Glutamatergic neuron (in vitro differentiated cells): ENCODE data around the gene GRIK4. TPM values are rescaled to one million over a fixed set of nuclear protein-coding genes. Genes with fewer than 3 reads are reported as not detected.

Source experiments
- DNase-seq: peaks from one replicate; pipeline ENCODE4 v3.0.0; 2022
- H3K27ac Mint-ChIP-seq: one replicate; pipeline ENCODE4 v1.8.0; 2020; ENCODE audit warnings: mild to moderate bottlenecking, mixed read lengths, inconsistent platforms; ENCODE audit not compliant: unreplicated experiment
- H3K27me3 Mint-ChIP-seq: one replicate; pipeline ENCODE4 v1.8.0; 2020; ENCODE audit warnings: mild to moderate bottlenecking, moderate library complexity, mixed read lengths, inconsistent platforms; ENCODE audit not compliant: unreplicated experiment
- H3K36me3 Mint-ChIP-seq: one replicate; pipeline ENCODE4 v1.8.0; 2020; ENCODE audit warnings: mild to moderate bottlenecking, mixed read lengths, inconsistent platforms; ENCODE audit not compliant: unreplicated experiment
- H3K4me1 Mint-ChIP-seq: one replicate; pipeline ENCODE4 v1.8.0; 2020; ENCODE audit warnings: mild to moderate bottlenecking, low read depth, mixed read lengths, inconsistent platforms; ENCODE audit not compliant: unreplicated experiment
- H3K4me3 Mint-ChIP-seq: one replicate; pipeline ENCODE4 v1.8.0; 2020; ENCODE audit warnings: mild to moderate bottlenecking, mixed read lengths, inconsistent platforms; ENCODE audit not compliant: unreplicated experiment
- H3K9me3 Mint-ChIP-seq: one replicate; pipeline ENCODE4 v1.8.0; 2020; ENCODE audit warnings: mild to moderate bottlenecking, moderate library complexity, mixed read lengths, inconsistent platforms; ENCODE audit not compliant: unreplicated experiment
- total RNA-seq: library from RNA; stranded (reverse); fragmentation: NEBNext Ultra II Directional; extraction: Animal tissue kit (Norgen Biotek cat#: 25700); gene quantifications from one replicate; pipeline ENCODE4 v1.2.1, GENCODE V29; 2021; ENCODE audit not compliant: unreplicated experiment
- TF ChIP-seq, protein P1 (sequence below): fragments of 200-600 bp; sonication (generic); IDR thresholded peaks from one replicate; pipeline ENCODE4 v1.5.0; 2021; ENCODE audit not compliant: partially characterized antibody, unreplicated experiment

GRIK4 gene
- total RNA-seq, 1 donor from 2014 or later: 3.6 TPM

DNA sequence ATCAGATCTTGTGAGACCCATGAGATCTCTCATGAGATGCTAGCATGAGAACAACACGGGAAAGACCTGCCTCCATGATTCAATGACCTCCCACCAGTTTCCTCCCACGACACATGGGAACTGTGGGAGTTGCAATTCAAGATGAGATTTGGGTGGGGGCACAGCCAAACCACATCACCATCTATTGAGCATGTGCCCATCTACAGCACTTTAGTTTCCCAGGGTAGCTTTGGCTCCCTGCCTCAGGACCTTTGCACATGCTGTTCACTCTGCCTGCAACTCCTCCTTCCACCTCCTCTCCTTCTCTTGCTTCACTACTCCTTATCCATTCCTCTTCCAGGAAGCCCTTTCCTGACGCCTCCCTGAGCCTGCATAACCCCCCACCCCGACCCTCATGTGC lies 17.2 kb downstream of the GRIK4 start:
- H3K4me1 Mint-ChIP-seq: peaks cover 6% of the 10 kb centered on the region
- no peak overlapping the region for H3K4me3 Mint-ChIP-seq
- H3K36me3 Mint-ChIP-seq: no peaks in the 10 kb centered on the region
- H3K9me3 Mint-ChIP-seq: peaks cover 3% of the 10 kb centered on the region
- H3K27ac Mint-ChIP-seq: no peak overlapping the region
- TF ChIP-seq, protein P1, sequence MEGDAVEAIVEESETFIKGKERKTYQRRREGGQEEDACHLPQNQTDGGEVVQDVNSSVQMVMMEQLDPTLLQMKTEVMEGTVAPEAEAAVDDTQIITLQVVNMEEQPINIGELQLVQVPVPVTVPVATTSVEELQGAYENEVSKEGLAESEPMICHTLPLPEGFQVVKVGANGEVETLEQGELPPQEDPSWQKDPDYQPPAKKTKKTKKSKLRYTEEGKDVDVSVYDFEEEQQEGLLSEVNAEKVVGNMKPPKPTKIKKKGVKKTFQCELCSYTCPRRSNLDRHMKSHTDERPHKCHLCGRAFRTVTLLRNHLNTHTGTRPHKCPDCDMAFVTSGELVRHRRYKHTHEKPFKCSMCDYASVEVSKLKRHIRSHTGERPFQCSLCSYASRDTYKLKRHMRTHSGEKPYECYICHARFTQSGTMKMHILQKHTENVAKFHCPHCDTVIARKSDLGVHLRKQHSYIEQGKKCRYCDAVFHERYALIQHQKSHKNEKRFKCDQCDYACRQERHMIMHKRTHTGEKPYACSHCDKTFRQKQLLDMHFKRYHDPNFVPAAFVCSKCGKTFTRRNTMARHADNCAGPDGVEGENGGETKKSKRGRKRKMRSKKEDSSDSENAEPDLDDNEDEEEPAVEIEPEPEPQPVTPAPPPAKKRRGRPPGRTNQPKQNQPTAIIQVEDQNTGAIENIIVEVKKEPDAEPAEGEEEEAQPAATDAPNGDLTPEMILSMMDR: no peak
- DNase-seq: no peak
- H3K27me3 Mint-ChIP-seq: peaks cover 5% of the 10 kb centered on the region

DNA sequence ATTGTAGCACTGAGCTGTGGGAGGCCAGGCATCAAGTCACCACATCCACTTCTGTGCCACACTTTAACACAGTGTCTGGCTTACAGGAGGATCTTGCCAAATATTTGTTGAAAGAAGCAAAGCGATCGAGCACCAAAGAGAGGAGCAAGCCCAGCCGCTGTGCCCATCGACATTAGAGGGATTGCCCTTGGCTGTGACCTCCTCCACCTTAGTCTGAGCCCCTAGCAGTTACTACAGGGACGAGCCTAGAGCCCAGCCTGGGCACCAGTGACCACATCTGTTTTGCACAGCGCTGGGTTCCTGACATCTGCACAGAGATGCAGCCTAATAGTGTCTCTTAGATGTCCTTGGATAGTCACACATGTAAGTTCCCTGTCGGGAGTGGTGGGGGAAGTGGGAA lies 17.7 kb downstream of the GRIK4 start:
- no peak overlapping the region for H3K27ac Mint-ChIP-seq
- no peak for DNase-seq
- no peaks in the 10 kb centered on the region for H3K36me3 Mint-ChIP-seq
- H3K27me3 Mint-ChIP-seq: peaks cover 5% of the 10 kb centered on the region
- H3K4me3 Mint-ChIP-seq: no peak overlapping the region
- H3K9me3 Mint-ChIP-seq: peaks cover 3% of the 10 kb centered on the region
- H3K4me1 Mint-ChIP-seq: peaks cover 8% of the 10 kb centered on the region
- TF ChIP-seq, protein P1: no peak

DNA sequence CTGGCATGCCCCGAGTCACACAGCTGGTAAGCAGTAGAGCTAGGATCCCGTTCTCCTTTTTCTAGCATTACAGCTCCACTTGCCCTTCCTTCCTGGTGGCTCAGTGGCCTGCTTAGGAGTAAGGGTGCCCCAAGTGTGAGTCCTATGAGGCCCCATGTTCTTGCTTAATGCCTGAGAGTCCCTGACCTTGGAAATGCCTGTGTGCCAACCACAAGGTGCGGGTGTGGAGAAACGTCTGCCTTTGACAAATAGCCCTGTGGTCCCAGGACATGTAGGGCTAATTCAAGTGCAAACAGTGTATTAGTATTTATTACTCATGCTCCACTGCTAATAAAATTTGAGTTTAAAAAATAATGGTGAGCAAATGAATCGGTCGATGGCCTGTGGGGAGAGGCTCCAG lies 18.4 kb downstream of the GRIK4 start:
- TF ChIP-seq, protein P1: no peak
- Mint-ChIP-seq H3K36me3 (no peaks in the 10 kb centered on the region), H3K9me3 (peaks cover 7% of the 10 kb centered on the region), H3K27me3 (peaks cover 3% of the 10 kb centered on the region), H3K4me3 (no peak overlapping the region), H3K27ac (no peak overlapping the region), H3K4me1 (peaks cover 12% of the 10 kb centered on the region)
- DNase-seq: no peak

DNA sequence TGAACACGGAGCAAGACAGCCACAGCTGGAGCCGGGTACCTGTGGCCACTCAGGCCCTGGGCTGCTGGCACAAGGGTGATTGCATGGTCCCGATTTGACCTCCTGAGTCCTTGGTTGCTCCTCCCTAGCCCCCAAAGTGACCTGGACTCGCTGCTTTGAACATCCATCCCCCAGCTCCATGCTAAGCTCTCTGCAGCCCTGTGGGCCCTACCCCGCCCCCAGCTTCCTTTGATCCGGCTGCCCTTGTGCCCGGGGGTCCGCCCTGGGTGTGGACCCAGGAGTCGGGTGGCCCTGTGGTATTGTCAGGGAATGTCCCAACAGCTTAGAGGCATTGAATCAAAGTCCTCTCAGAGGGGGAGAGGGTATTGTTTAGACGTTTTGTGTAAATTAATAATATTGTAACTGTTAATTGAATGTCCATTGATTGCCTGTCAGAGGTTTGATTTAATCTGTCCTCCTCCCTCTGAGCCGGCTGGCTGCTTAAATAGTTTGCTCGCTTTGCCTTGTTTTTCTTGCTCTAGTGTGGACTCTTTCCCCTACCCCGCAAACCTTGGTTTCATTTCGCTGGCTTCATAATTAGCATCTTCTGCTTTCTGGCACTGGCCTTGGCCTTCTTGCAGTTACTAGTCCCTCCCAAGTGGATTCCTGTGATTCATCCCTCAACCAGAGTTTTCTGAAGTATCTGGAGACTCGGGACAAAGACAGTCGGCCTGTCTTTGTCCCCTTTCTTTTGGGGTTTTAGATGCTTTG lies 20.7 kb downstream of the GRIK4 start:
- DNase-seq: no peak
- Mint-ChIP-seq H3K9me3 (peaks cover 6% of the 10 kb centered on the region), H3K27me3 (peaks cover 3% of the 10 kb centered on the region), H3K4me1 (peaks cover 15% of the 10 kb centered on the region), H3K4me3 (no peak overlapping the region), H3K36me3 (no peaks in the 10 kb centered on the region), H3K27ac (no peak overlapping the region)
- TF ChIP-seq, protein P1: no peak

DNA sequence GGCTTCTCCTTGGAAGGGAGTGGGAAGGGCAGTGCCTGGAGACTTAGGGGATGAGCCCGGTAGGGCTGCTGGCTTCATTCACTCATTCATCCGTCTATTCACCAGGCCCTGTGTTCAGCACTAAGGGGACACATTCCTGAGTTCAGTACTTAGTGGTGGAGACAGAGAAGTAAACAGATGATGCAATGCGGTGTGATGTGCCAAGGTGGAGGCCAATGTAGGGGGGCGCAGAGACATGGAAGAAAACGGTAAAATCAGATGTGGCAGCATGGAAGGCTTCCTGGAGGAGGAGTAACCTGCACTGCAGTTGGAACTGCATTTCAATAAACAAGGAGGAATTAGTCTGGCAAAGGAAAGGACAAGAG lies 21.3 kb downstream of the GRIK4 start:
- H3K9me3 Mint-ChIP-seq: peaks cover 6% of the 10 kb centered on the region
- no peak overlapping the region for H3K27ac Mint-ChIP-seq
- H3K27me3 Mint-ChIP-seq: peaks cover 3% of the 10 kb centered on the region
- H3K4me3 Mint-ChIP-seq: no peak overlapping the region
- TF ChIP-seq, protein P1: no peak
- peaks cover 15% of the 10 kb centered on the region for H3K4me1 Mint-ChIP-seq
- no peaks in the 10 kb centered on the region for H3K36me3 Mint-ChIP-seq
- no peak for DNase-seq
